ENCODE results near the gene SLC37A2. TPM values are rescaled to one million over a fixed set of nuclear protein-coding genes. Genes with fewer than 3 reads are reported as not detected.

Gene SLC37A2
- total and polyA plus RNA-seq, 2 donors (not counting 3 experiments of a cell fraction or from before 2014, with no cell fraction given) = 1.1 to 1.7 TPM

DNA sequence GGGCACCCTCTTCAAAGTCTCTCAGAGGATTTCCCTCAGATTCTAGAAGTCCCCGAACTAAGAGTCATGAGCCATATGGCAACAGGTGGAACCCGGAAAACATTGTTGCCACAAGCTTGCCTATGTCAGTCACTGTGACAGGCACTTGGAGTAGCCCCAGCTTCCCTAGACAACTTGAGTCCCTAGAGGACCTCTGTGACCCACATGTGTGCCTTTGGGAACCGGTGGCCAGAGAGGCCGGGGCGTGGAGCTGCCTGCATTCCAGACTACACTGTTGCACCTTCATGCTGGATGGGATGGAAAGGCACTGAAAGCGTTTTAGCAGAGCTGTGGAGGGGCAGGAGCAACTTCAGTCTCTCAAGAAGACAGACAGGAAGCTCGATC lies 12.1 kb downstream of the SLC37A2 start:
- H4K20me1 ChIP-seq (replicated peaks; ENCODE audit: control insufficient read depth, extremely low read depth, insufficient read depth, low read length) = no peaks in the 10 kb centered on the region
- TF ChIP-seq MYC (IDR thresholded peaks at IDR 0.05; ENCODE audit: low read depth, low read length) = no peak
- TF ChIP-seq GATA2 (IDR thresholded peaks at IDR 0.05; ENCODE audit: insufficient read depth, insufficient read length, low read depth, low read length) = no peak
- TF ChIP-seq, protein P1, sequence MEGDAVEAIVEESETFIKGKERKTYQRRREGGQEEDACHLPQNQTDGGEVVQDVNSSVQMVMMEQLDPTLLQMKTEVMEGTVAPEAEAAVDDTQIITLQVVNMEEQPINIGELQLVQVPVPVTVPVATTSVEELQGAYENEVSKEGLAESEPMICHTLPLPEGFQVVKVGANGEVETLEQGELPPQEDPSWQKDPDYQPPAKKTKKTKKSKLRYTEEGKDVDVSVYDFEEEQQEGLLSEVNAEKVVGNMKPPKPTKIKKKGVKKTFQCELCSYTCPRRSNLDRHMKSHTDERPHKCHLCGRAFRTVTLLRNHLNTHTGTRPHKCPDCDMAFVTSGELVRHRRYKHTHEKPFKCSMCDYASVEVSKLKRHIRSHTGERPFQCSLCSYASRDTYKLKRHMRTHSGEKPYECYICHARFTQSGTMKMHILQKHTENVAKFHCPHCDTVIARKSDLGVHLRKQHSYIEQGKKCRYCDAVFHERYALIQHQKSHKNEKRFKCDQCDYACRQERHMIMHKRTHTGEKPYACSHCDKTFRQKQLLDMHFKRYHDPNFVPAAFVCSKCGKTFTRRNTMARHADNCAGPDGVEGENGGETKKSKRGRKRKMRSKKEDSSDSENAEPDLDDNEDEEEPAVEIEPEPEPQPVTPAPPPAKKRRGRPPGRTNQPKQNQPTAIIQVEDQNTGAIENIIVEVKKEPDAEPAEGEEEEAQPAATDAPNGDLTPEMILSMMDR (IDR thresholded peaks at IDR 0.05; ENCODE audit: extremely low read depth in 1 of 2, insufficient read depth in 1 of 2, low read depth in 1 of 2, low read length in 2 of 2) = no peak
- TF ChIP-seq FOS (IDR thresholded peaks at IDR 0.05; ENCODE audit: borderline replicate concordance, insufficient read depth, low read length) = no peak
- no peak for TF ChIP-seq POLR2A (IDR thresholded peaks at IDR 0.05; ENCODE audit: low read depth, low read length)
- TF ChIP-seq EZH2 (IDR thresholded peaks at IDR 0.05; ENCODE audit: borderline replicate concordance, low read depth, low read length, severe bottlenecking) = no peak
- no peak for TF ChIP-seq POLR2AphosphoS5 (IDR thresholded peaks at IDR 0.05; ENCODE audit: insufficient read depth, low read depth, low read length)
- TF ChIP-seq, protein P2, sequence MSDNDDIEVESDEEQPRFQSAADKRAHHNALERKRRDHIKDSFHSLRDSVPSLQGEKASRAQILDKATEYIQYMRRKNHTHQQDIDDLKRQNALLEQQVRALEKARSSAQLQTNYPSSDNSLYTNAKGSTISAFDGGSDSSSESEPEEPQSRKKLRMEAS (IDR thresholded peaks at IDR 0.05; ENCODE audit: insufficient read depth, insufficient read length) = no peak
- TF ChIP-seq JUN (IDR thresholded peaks at IDR 0.05; ENCODE audit: borderline replicate concordance, insufficient read depth, insufficient read length, low read depth) = no peak
- H3K79me2 ChIP-seq (ENCODE audit: control insufficient read depth, insufficient read depth, low read length) = no peaks in the 10 kb centered on the region
- POLR2A ChIA-PET = no interaction called here
- H3K4me3 ChIP-seq (replicated peaks in 1 of 3; ENCODE audit: insufficient read depth in 1 of 3, low read depth in 1 of 3, low read length in 3 of 3) = no peak overlapping the region
- H3K4me1 ChIP-seq (ENCODE audit: control insufficient read depth, extremely low read depth, insufficient read depth, low read length) = peaks cover 8% of the 10 kb centered on the region
- no peak overlapping the region for H3K4me2 ChIP-seq (ENCODE audit: insufficient read depth, low read length)
- H3K9me1 ChIP-seq (replicated peaks; ENCODE audit: control insufficient read depth, extremely low read depth, insufficient read depth, low read length) = no peaks in the 10 kb centered on the region
- no peaks in the 10 kb centered on the region for H3K36me3 ChIP-seq (ENCODE audit: control insufficient read depth in 2 of 2, extremely low read depth in 1 of 2, insufficient read depth in 2 of 2, low read length in 2 of 2)
- H3K27ac ChIP-seq (ENCODE audit: insufficient read depth, low read depth, low read length) = no peak overlapping the region
- dilution Hi-C loops (cut with MboI; ENCODE audit: extremely low pct_ligation_motif_present, low sequenced_read_pairs) (no loop called here), intact Hi-C loops (cut with micrococcal nuclease) (no loop called here)
- no peaks in the 10 kb centered on the region for H3K9me3 ChIP-seq (replicated peaks; ENCODE audit: control insufficient read depth, insufficient read depth, low read length)
- FAIRE-seq (no peak), DNase-seq (ENCODE audit: low read depth, low spot score) (no peak)
- H2AFZ ChIP-seq (ENCODE audit: low read depth, low read length) = no peak overlapping the region
- H3K9ac ChIP-seq (replicated peaks; ENCODE audit: extremely low read depth, insufficient read depth, low read length) = no peak overlapping the region
- BruUV-seq (replicated peaks) = no TSS peak
- CTCF ChIA-PET = interaction anchor here (1.4 to 1.7 kb wide), 2 partner anchors 12 to 49 kb away, joined by 4 read pairs; partner anchors contain the start of gene SLC37A2
- no peaks in the 10 kb centered on the region for H3K27me3 ChIP-seq (ENCODE audit: control insufficient read depth in 2 of 2, insufficient read depth in 2 of 2, low read length in 2 of 2)

All from endothelial cell of umbilical vein (primary cell).